ENCODE measurements around the gene IGSF21. TPM values are rescaled to one million over a fixed set of nuclear protein-coding genes. Genes with fewer than 3 reads are reported as not detected.

The IGSF21 gene
- total RNA-seq, 4 donors from 2014 or later = 1.2 to 19.1 (median 1.9) TPM; not detected in 1

DNA sequence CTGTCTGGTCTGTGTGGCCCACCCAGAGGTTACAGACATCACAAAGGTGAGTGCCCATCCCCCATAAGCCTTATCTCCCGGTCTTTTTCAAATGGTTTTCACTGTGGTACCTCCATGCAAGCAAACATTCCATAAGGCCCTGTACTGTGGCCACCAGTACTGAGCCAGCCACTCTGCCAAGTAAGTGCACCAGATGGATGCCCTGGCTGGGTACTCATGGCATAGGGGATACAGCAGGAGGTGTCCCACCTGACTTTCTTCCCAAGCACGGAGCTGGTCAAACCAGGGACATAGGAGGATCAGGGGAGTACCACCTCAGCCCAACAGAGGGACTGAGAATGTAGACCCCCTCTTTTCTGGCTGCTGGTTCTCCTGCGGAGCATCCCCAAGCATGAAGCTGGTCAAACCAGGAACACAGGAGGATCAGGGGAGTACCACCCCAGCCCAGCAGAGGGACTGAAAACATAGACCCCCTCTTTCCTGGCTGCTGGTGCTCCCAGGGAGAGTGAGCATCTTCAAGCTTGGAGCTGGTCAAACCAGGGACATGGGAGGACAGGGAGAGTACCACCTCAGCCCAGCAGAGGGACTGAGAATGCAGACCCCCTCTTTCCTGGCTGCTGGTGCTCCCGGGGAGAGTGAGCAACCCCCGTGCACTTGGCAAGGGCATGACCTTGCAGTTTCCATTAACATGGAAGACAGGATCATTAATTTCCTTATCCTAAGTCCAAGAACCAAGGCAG, 291.4 kb downstream of the IGSF21 start:
- TF ChIP-seq, protein P1, sequence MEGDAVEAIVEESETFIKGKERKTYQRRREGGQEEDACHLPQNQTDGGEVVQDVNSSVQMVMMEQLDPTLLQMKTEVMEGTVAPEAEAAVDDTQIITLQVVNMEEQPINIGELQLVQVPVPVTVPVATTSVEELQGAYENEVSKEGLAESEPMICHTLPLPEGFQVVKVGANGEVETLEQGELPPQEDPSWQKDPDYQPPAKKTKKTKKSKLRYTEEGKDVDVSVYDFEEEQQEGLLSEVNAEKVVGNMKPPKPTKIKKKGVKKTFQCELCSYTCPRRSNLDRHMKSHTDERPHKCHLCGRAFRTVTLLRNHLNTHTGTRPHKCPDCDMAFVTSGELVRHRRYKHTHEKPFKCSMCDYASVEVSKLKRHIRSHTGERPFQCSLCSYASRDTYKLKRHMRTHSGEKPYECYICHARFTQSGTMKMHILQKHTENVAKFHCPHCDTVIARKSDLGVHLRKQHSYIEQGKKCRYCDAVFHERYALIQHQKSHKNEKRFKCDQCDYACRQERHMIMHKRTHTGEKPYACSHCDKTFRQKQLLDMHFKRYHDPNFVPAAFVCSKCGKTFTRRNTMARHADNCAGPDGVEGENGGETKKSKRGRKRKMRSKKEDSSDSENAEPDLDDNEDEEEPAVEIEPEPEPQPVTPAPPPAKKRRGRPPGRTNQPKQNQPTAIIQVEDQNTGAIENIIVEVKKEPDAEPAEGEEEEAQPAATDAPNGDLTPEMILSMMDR (IDR thresholded peaks at IDR 0.05) = no peak
- no peak for TF ChIP-seq POLR2A (IDR thresholded peaks at IDR 0.05)
- Histone ChIP-seq H3K36me3 (no peaks in the 10 kb centered on the region), H3K27me3 (no peaks in the 10 kb centered on the region), H3K4me3 (no peak overlapping the region), H3K9me3 (no peaks in the 10 kb centered on the region), H3K27ac (no peak overlapping the region), H3K4me1 (no peaks in the 10 kb centered on the region)
- intact Hi-C loops (cut with DNase I; ENCODE audit: low total_unique reads) = no loop called here
- no peak for DNase-seq

DNA sequence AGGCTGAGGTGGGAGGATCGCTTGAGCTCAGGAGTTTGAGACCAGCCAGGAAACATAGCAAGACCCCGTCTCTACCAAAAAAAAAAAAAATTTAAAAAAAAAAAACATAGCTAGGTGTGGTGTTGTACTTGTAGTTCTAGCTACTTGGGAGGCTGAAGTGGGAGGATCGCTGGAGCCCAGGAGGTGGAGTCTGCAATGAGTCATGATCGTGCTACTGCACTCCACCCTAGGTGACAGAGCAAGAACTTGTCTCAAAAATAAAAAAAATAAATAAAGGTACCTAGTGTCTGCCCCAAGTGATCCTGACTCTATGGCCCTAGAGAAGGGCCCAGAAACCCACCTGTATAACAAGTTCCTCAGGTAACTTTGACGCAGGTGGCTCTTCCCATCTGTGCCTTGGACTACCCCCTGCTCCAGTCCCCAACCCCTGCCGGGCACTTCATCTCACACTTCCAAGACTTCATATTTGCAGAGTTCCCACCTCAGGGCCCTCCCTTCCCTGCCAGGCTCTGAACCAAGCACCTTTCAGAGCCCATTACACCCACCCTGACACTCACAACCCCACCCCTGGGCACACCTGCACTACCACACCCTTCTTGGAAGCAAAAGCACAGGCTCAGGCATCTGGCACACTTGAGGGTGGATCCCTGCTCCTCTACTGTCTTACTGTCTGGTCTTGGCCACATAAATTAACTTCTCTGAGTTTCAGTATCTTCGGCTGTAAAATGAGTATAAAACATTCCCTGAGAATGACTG, 292.9 kb downstream of the IGSF21 start:
- TF ChIP-seq, protein P1 (IDR thresholded peaks at IDR 0.05) = no peak
- TF ChIP-seq POLR2A (IDR thresholded peaks at IDR 0.05) = no peak
- intact Hi-C loops (cut with DNase I; ENCODE audit: low total_unique reads) = no loop called here

DNA sequence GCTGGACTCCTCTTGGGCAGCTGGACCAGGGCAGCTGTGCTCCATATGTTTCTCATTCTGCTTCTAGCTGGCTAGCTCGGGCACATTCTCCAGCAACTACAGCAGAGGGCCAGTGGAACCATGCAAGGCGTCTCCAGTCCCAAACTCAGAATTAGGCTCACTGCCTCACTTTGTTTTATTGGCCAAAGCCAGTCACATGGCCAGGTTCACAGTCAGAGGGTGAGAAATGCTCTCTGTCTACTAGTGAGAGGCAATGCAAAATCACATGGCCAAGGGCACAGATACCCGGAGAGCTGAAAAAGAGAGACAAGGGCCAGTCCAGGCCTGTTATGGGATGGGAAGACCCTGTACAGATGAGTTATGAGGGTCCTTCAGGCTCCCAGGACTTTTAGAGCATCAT, 294.3 kb downstream of the IGSF21 start:
- Histone ChIP-seq H3K36me3 (no peaks in the 10 kb centered on the region), H3K4me1 (no peaks in the 10 kb centered on the region), H3K9me3 (no peaks in the 10 kb centered on the region), H3K27me3 (no peaks in the 10 kb centered on the region), H3K27ac (no peak overlapping the region), H3K4me3 (no peak overlapping the region)
- no peak for DNase-seq
- intact Hi-C loops (cut with DNase I; ENCODE audit: low total_unique reads) = no loop called here
- TF ChIP-seq, protein P1 (IDR thresholded peaks at IDR 0.05) = no peak
- TF ChIP-seq POLR2A (IDR thresholded peaks at IDR 0.05) = no peak

More for the DNA sequence above, 292.9 kb downstream of the IGSF21 start:
- H3K4me1 ChIP-seq = no peaks in the 10 kb centered on the region
- H3K27ac ChIP-seq = no peak overlapping the region
- no peaks in the 10 kb centered on the region for H3K36me3 ChIP-seq
- no peaks in the 10 kb centered on the region for H3K9me3 ChIP-seq
- H3K27me3 ChIP-seq = no peaks in the 10 kb centered on the region
- no peak for DNase-seq
- H3K4me3 ChIP-seq = no peak overlapping the region

DNA sequence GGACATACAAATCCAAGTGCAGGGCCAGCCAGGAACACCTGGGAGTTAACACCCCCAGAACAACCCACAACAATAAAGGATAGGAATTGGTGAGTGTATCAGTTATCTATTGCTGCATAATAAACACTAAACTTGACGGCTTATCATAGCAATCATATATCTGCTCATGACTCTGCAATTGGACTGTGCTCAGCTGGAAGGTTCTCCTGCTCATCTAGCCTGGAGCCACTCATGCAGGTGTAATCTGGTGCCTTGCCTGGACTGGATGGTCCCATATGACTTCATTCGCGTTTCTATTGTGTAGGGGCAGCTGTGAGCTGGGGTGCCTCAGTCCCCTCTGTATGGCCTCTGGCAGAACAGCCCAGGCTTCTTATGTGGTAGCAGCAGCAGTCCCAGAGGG, 296.9 kb downstream of the IGSF21 start:
- DNase-seq = no peak
- H3K9me3 ChIP-seq = no peaks in the 10 kb centered on the region
- no peaks in the 10 kb centered on the region for H3K27me3 ChIP-seq

More for the DNA sequence above, 296.9 kb downstream of the IGSF21 start:
- H3K4me1 ChIP-seq = no peaks in the 10 kb centered on the region
- no peak overlapping the region for H3K27ac ChIP-seq
- TF ChIP-seq POLR2A (IDR thresholded peaks at IDR 0.05) = no peak
- TF ChIP-seq, protein P1 (IDR thresholded peaks at IDR 0.05) = no peak
- intact Hi-C loops (cut with DNase I; ENCODE audit: low total_unique reads) = no loop called here
- H3K4me3 ChIP-seq = no peak overlapping the region
- H3K36me3 ChIP-seq = no peaks in the 10 kb centered on the region
